Measurements from ENCODE around the gene NUCKS1.
A peak's percentile ranks its signal among the peaks of the same experiment; 100 is the strongest.

NUCKS1 gene

DNA sequence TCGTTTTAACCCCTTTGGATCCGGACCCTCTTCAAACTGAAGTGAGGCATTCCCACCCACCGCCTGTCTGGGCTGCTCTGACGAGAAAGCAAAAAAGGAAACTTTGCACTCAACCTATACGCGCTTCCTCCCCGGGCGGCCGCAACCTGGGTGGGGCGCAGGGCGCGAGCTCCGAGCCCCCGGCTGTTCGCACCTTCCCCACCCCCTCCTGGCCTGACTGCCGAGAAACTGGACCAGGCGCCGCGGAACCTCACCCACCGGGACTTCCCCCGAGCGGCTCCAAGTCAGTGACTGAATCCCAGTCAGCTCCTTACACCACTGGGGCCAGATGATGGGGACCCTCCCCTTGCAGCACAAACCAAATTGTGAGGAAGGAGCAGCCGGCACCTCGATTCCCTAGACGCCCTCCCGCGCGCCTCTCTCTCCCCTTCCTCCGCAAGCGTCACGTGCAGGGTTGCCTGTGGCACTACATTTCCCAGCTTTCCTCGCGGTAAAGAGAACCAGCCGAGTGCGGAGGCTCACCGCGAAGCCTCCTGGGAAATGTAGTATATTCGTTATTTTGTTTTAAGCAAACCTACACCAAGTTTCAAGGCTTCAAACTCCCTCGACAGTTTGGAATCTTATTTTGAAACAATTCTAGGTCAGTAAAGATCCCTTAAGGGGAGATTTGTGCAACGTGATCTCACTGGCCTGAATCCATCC lies 25.2 kb upstream of the NUCKS1 start, which contains the start of gene RAB29:
Gene RAB29, minus strand, starts transcription at position 468 of the 702 bp plus-strand sequence. CDS start 526 bp downstream, outside the sequence.
- Histone ChIP-seq H3K36me3 (replicated peaks in 1 of 2; ENCODE audit: control insufficient read depth in 2 of 2, insufficient read depth in 2 of 2, low read length in 2 of 2) (no peaks in the 10 kb centered on the region), H4K91ac (ENCODE audit: low read depth, low read length, poor library complexity) (no peak within 1 kb of the TSS)
- no CpG with 5 or more reads among the region's 40 CpGs for WGBS, 2 donors (ENCODE audit: extremely low coverage in 2 of 2, insufficient read length in 2 of 2, insufficient replicate concordance in 1 of 2)

DNA sequence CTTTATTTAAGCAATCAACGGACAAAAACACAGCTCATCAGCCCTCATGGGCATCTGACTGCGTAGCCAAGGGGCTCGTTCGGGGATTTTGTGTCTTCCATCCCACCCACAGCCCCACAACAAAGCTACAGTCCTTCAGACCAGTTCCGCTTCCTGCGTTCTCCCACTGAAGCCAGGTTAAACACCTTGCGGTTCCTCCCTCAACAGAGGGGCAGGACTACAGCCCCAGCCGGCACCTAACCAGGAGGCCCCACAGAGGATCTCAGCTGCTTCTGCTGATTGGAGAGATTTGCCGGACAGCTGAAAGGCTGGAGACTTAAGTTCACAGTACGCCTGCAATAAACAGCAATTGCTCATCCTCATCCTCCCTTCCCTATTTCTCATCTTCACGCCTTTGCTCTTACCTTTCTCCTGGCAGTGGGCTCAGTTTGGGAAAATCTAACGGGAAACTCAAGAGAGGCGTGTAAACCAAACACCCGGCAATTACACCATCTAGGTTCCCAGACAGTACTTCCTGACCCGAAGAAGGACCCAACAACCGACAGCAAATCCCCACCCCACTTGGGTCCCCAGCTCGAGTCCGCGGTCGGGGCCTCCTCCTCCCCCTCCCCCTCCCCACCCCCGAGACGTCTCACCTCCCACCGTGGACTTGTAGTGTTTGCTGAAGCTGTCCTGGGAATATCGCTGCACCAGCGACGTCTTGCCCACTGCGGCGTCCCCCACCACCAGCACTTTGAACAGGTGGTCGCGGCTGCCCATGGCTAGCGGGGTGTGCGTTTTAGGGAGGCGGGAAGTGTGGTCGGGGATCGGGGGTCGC lies 24.4 kb upstream of the NUCKS1 start:
- Histone ChIP-seq H3K27ac (replicated peaks; ENCODE audit: low read length) (no peak overlapping the region), H4K8ac (ENCODE audit: low read depth, low read length) (no peak overlapping the region), H2AK5ac (ENCODE audit: low read depth, low read length) (no peak overlapping the region), H3K4me1 (ENCODE audit: control insufficient read depth in 2 of 2, insufficient read depth in 1 of 2, low read depth in 1 of 2, low read length in 2 of 2) (peaks cover 0 to 5% of the 10 kb centered on the region in 2 donors), H3K36me3 (replicated peaks in 1 of 2; ENCODE audit: control insufficient read depth in 2 of 2, insufficient read depth in 2 of 2, low read length in 2 of 2) (no peaks in the 10 kb centered on the region), H3K23ac (ENCODE audit: low read depth, low read length, poor library complexity) (peak overlapping the region; percentile 37), H2BK15ac (ENCODE audit: low read length) (no peak overlapping the region), H2AFZ (ENCODE audit: low read length) (peak overlapping the region; percentile 94), H4K91ac (ENCODE audit: low read depth, low read length, poor library complexity) (no peak overlapping the region), H3K14ac (ENCODE audit: low read length) (no peak overlapping the region), H2BK5ac (ENCODE audit: low read length) (no peak overlapping the region), H2BK12ac (ENCODE audit: low read length) (peak overlapping the region; percentile 34), H3K9ac (ENCODE audit: low read depth, low read length, poor library complexity) (no peak overlapping the region), H3K27me3 (ENCODE audit: control insufficient read depth in 3 of 3, insufficient read depth in 3 of 3, low read depth in 1 of 3, low read length in 3 of 3) (peaks cover 6 to 51% (median 16%) of the 10 kb centered on the region in 3 experiments), H3K4me3 (ENCODE audit: low read length in 2 of 2) (peak overlapping the region; percentile 54 to 83), H2BK120ac (ENCODE audit: low read depth, low read length) (no peak overlapping the region), H3K4me2 (ENCODE audit: insufficient read depth, low read length, poor library complexity, severe bottlenecking) (peak overlapping the region; percentile 91), H3K79me1 (ENCODE audit: low read depth, low read length) (no peaks in the 10 kb centered on the region), H3K9me3 (replicated peaks in 1 of 2; ENCODE audit: control insufficient read depth in 2 of 2, insufficient read depth in 1 of 2, low read depth in 1 of 2, low read length in 2 of 2) (peaks cover 0 to 7% of the 10 kb centered on the region in 2 donors), H3K4ac (ENCODE audit: low read length) (no peak overlapping the region), H3K18ac (ENCODE audit: low read length) (peak overlapping the region; percentile 76)
- no CpG with 5 or more reads among the region's 36 CpGs for WGBS, 2 donors (ENCODE audit: extremely low coverage in 2 of 2, insufficient read length in 2 of 2, insufficient replicate concordance in 1 of 2)
- DNase-seq (ENCODE audit: low spot score), result no peak

More for the DNA sequence above, 25.2 kb upstream of the NUCKS1 start, which contains the start of gene RAB29:
- Histone ChIP-seq H3K27ac (replicated peaks; ENCODE audit: low read length) (no peak within 1 kb of the TSS), H3K18ac (ENCODE audit: low read length) (peak within 1 kb of the TSS; percentile 76), H3K4me2 (ENCODE audit: insufficient read depth, low read length, poor library complexity, severe bottlenecking) (peak within 1 kb of the TSS; percentile 91), H3K4me1 (ENCODE audit: control insufficient read depth in 2 of 2, insufficient read depth in 1 of 2, low read depth in 1 of 2, low read length in 2 of 2) (peaks cover 0 to 4% of the 10 kb centered on the region in 2 donors), H3K27me3 (ENCODE audit: control insufficient read depth in 3 of 3, insufficient read depth in 3 of 3, low read depth in 1 of 3, low read length in 3 of 3) (peaks cover 6 to 51% (median 16%) of the 10 kb centered on the region in 3 experiments), H2BK12ac (ENCODE audit: low read length) (peak within 1 kb of the TSS; percentile 34), H3K14ac (ENCODE audit: low read length) (no peak within 1 kb of the TSS), H3K4ac (ENCODE audit: low read length) (no peak within 1 kb of the TSS), H4K8ac (ENCODE audit: low read depth, low read length) (no peak within 1 kb of the TSS), H2BK120ac (ENCODE audit: low read depth, low read length) (no peak within 1 kb of the TSS), H2BK15ac (ENCODE audit: low read length) (no peak within 1 kb of the TSS), H2AK5ac (ENCODE audit: low read depth, low read length) (no peak within 1 kb of the TSS), H2BK5ac (ENCODE audit: low read length) (no peak within 1 kb of the TSS), H3K4me3 (ENCODE audit: low read length in 2 of 2) (peak within 1 kb of the TSS; percentile 54 to 83), H3K79me1 (ENCODE audit: low read depth, low read length) (no peaks in the 10 kb centered on the region), H3K9me3 (replicated peaks in 1 of 2; ENCODE audit: control insufficient read depth in 2 of 2, insufficient read depth in 1 of 2, low read depth in 1 of 2, low read length in 2 of 2) (peaks cover 0 to 7% of the 10 kb centered on the region in 2 donors), H3K23ac (ENCODE audit: low read depth, low read length, poor library complexity) (peak within 1 kb of the TSS; percentile 37), H2AFZ (ENCODE audit: low read length) (peak within 1 kb of the TSS; percentile 94), H3K9ac (ENCODE audit: low read depth, low read length, poor library complexity) (peak within 1 kb of the TSS; percentile 81)
- peak; percentile 70 for DNase-seq (ENCODE audit: low spot score)

DNA sequence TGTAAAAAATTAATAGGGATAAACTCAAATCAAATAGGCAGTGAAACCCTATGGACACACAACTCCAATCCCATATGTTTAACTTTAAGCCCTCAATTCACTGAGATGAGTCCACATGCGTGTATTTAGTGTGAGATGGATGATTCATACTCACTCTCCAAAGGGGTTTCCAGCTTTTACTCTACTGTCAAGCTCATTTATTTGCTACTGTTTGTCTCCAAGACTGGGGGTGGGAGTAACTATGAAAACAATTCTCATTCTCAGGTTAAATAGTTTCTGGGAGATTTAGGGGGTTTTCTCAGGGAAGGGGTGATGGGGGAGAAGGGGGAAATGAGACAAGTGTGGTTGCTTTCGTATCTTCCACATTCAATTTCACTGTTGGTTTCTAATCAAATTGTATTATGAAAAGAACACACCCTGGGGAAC lies 22.6 kb upstream of the NUCKS1 start:
- H2AK5ac ChIP-seq (ENCODE audit: low read depth, low read length), result no peak overlapping the region
- no peak overlapping the region for H4K91ac ChIP-seq (ENCODE audit: low read depth, low read length, poor library complexity)
- H3K4me3 ChIP-seq (ENCODE audit: low read length in 2 of 2), result no peak overlapping the region
- H2BK120ac ChIP-seq (ENCODE audit: low read depth, low read length), result no peak overlapping the region
- no peak overlapping the region for H2BK15ac ChIP-seq (ENCODE audit: low read length)
- H3K9me3 ChIP-seq (replicated peaks in 1 of 2; ENCODE audit: control insufficient read depth in 2 of 2, insufficient read depth in 1 of 2, low read depth in 1 of 2, low read length in 2 of 2), result peaks cover 0 to 7% of the 10 kb centered on the region in 2 donors
- no peak overlapping the region for H3K4ac ChIP-seq (ENCODE audit: low read length)
- H3K4me2 ChIP-seq (ENCODE audit: insufficient read depth, low read length, poor library complexity, severe bottlenecking), result no peak overlapping the region
- no peak overlapping the region for H2AFZ ChIP-seq (ENCODE audit: low read length)
- no peak overlapping the region for H2BK12ac ChIP-seq (ENCODE audit: low read length)
- no peak overlapping the region for H4K8ac ChIP-seq (ENCODE audit: low read depth, low read length)
- H3K27me3 ChIP-seq (ENCODE audit: control insufficient read depth in 3 of 3, insufficient read depth in 3 of 3, low read depth in 1 of 3, low read length in 3 of 3), result peaks cover 6 to 49% (median 16%) of the 10 kb centered on the region in 3 experiments
- H3K23ac ChIP-seq (ENCODE audit: low read depth, low read length, poor library complexity), result no peak overlapping the region
- H2BK5ac ChIP-seq (ENCODE audit: low read length), result no peak overlapping the region
- no peak overlapping the region for H3K14ac ChIP-seq (ENCODE audit: low read length)
- H3K79me1 ChIP-seq (ENCODE audit: low read depth, low read length), result no peaks in the 10 kb centered on the region
- H3K27ac ChIP-seq (replicated peaks; ENCODE audit: low read length), result no peak overlapping the region
- H3K9ac ChIP-seq (ENCODE audit: low read depth, low read length, poor library complexity), result no peak overlapping the region
- no peak for DNase-seq (ENCODE audit: low spot score)
- no peak overlapping the region for H3K18ac ChIP-seq (ENCODE audit: low read length)
- no peaks in the 10 kb centered on the region for H3K36me3 ChIP-seq (replicated peaks in 1 of 2; ENCODE audit: control insufficient read depth in 2 of 2, insufficient read depth in 2 of 2, low read length in 2 of 2)
- H3K4me1 ChIP-seq (ENCODE audit: control insufficient read depth in 2 of 2, insufficient read depth in 1 of 2, low read depth in 1 of 2, low read length in 2 of 2), result peaks cover 0 to 5% of the 10 kb centered on the region in 2 donors
- WGBS, 2 donors (ENCODE audit: extremely low coverage in 2 of 2, insufficient read length in 2 of 2, insufficient replicate concordance in 1 of 2), result no CpG with 5 or more reads among the region's 2 CpGs

DNA sequence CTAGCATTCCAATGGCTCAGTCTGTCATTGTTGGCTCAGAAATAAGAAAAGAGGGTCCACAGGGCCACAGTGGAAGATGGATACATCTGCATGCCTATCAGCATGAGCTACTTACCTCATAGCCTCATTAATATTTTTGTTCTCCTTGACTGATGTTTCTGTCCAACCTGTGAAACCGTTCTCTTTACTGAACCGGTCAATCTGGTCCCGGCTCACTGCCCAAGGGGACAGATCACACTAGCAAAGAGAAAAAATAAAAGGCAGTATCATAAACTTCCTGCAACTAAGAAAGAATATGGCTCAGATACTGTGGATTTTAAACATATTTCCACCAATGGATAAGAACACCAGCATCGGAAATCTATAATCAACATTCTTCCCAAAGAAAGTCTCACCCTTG lies 20.6 kb upstream of the NUCKS1 start:
- Histone ChIP-seq H2AK5ac (ENCODE audit: low read depth, low read length) (no peak overlapping the region), H3K4me1 (ENCODE audit: control insufficient read depth in 2 of 2, insufficient read depth in 1 of 2, low read depth in 1 of 2, low read length in 2 of 2) (peaks cover 0 to 5% of the 10 kb centered on the region in 2 donors), H3K27ac (replicated peaks; ENCODE audit: low read length) (no peak overlapping the region), H3K4me2 (ENCODE audit: insufficient read depth, low read length, poor library complexity, severe bottlenecking) (no peak overlapping the region), H3K79me1 (ENCODE audit: low read depth, low read length) (no peaks in the 10 kb centered on the region), H3K14ac (ENCODE audit: low read length) (no peak overlapping the region), H3K27me3 (ENCODE audit: control insufficient read depth in 3 of 3, insufficient read depth in 3 of 3, low read depth in 1 of 3, low read length in 3 of 3) (peaks cover 6 to 52% (median 16%) of the 10 kb centered on the region in 3 experiments), H4K8ac (ENCODE audit: low read depth, low read length) (no peak overlapping the region), H3K23ac (ENCODE audit: low read depth, low read length, poor library complexity) (no peak overlapping the region), H2AFZ (ENCODE audit: low read length) (no peak overlapping the region), H3K4ac (ENCODE audit: low read length) (no peak overlapping the region), H3K9ac (ENCODE audit: low read depth, low read length, poor library complexity) (no peak overlapping the region), H3K9me3 (replicated peaks in 1 of 2; ENCODE audit: control insufficient read depth in 2 of 2, insufficient read depth in 1 of 2, low read depth in 1 of 2, low read length in 2 of 2) (no peaks in the 10 kb centered on the region), H4K91ac (ENCODE audit: low read depth, low read length, poor library complexity) (no peak overlapping the region), H3K36me3 (replicated peaks in 1 of 2; ENCODE audit: control insufficient read depth in 2 of 2, insufficient read depth in 2 of 2, low read length in 2 of 2) (no peaks in the 10 kb centered on the region), H2BK120ac (ENCODE audit: low read depth, low read length) (no peak overlapping the region), H3K18ac (ENCODE audit: low read length) (no peak overlapping the region), H2BK15ac (ENCODE audit: low read length) (no peak overlapping the region), H2BK12ac (ENCODE audit: low read length) (no peak overlapping the region), H2BK5ac (ENCODE audit: low read length) (no peak overlapping the region), H3K4me3 (ENCODE audit: low read length in 2 of 2) (no peak overlapping the region)
- WGBS, 2 donors (ENCODE audit: extremely low coverage in 2 of 2, insufficient read length in 2 of 2, insufficient replicate concordance in 1 of 2), result no CpG with 5 or more reads among the region's 4 CpGs
- DNase-seq (ENCODE audit: low spot score), result no peak
